ENCODE data around the gene SUPT20HL2.

DNA sequence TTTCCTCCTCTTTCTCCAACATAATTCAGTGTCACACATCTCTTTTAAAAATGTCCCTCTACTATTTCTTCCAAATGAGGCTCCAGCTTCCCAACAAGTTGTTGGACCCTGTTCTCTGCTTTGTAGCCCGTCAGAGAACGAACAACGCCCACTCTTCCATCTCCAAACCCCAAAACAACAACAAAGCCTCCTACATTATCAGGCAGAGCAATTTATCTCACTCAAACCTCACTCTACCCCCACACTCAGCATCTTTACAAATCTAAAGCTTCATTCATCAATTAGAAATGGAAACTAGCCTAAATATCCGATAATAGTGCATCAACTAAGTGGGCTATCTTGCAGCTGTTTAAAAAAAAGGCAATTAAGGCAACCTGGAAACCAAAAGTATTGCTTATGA is 20.5 kb downstream of the SUPT20HL2 start:
- TF ChIP-seq, protein P1, sequence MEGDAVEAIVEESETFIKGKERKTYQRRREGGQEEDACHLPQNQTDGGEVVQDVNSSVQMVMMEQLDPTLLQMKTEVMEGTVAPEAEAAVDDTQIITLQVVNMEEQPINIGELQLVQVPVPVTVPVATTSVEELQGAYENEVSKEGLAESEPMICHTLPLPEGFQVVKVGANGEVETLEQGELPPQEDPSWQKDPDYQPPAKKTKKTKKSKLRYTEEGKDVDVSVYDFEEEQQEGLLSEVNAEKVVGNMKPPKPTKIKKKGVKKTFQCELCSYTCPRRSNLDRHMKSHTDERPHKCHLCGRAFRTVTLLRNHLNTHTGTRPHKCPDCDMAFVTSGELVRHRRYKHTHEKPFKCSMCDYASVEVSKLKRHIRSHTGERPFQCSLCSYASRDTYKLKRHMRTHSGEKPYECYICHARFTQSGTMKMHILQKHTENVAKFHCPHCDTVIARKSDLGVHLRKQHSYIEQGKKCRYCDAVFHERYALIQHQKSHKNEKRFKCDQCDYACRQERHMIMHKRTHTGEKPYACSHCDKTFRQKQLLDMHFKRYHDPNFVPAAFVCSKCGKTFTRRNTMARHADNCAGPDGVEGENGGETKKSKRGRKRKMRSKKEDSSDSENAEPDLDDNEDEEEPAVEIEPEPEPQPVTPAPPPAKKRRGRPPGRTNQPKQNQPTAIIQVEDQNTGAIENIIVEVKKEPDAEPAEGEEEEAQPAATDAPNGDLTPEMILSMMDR (IDR thresholded peaks at IDR 0.05): no peak
- TF ChIP-seq FOXK1 (CRISPR knock-in tag; IDR thresholded peaks at IDR 0.05): no peak

Measured in WTC11 (cell line).